G401 (cell line): ENCODE measurements around the gene ELANE. TPM values are rescaled to one million over a fixed set of nuclear protein-coding genes. Genes with fewer than 3 reads are reported as not detected.

ENCODE experiments used
- DNase-seq: peaks from one replicate; pipeline ENCODE4 v3.0.0-alpha.2; 2015; ENCODE audit warnings: low spot score
- in situ Hi-C: cut with HindIII; loops from 2 replicates; pipeline ENCODE4 v1.10.0; 2016; ENCODE audit warnings: low sequenced_read_pairs, mixed read lengths
- total RNA-seq: library from RNA; depleted of rRNA; stranded (reverse); fragments of >200 nt; shearing (Covaris generic); gene quantifications from 2 replicates; pipeline ENCODE4 v1.2.3, GENCODE V29; 2014

ELANE gene
- total RNA-seq, 1 experiment from 2014 or later: not detected

DNA sequence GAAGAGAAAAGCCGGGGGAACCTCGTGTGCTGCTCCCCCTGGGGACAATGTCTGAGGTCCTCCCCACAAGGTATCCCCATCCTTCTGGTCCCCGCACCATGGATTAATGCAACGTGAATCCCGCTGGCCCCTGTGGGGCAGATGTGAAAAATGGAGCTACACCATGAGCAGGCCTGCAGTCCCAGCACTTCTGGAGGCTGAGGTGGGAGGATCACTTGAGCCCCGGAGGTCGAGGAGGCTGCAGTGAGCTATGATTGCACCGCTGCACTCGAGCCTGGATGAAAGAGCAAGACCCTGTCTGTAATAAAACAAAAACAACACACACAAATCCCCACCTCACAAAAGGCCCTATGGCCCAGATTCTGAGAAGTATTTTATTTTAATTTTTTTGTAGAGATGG lies 6.2 kb downstream of the ELANE start:
- in situ Hi-C loops: no loop called here
- no peak for DNase-seq

- DNase-seq: no peak
- in situ Hi-C loops: no loop called here
These were observed 7.1 kb downstream of the ELANE start, which contains the start of gene CFD for GRCh38 chr19:858868-859843. Gene CFD (plus strand): TSS chr19:859664. CDS start chr19:859690, 26 bp downstream.

DNA sequence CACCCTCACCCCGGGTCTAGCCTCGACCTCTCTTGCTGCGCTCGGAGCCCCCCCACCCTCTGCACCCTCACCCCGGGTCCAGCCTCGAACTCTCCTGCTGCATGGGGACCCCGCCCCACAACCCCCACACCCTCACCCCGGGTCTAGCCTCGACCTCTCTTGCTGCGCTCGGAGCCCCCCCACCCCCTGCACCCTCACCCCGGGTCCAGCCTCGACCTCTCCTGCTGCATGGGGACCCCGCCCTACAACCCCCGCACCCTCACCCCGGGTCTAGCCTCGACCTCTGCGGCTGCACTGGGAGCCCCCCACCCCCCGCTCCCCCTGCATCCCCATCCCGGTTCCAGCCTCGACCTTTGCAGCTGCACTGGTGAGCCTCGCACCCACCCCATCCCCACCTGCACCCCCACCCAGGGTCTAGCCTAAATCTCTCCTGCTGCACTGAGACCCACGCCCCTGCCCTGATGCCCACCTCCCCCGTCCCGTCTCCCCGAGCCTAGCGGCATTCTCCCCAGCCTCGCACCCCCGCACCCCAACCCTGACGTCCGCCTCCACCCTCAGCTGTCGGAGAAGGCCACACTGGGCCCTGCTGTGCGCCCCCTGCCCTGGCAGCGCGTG lies 9.1 kb downstream of the ELANE start:
- no peak for DNase-seq
- in situ Hi-C loops: no loop called here

- DNase-seq: no peak
- in situ Hi-C loops: no loop called here
These were observed 9.9 kb downstream of the ELANE start for GRCh38 chr19:861756-862580.

DNA sequence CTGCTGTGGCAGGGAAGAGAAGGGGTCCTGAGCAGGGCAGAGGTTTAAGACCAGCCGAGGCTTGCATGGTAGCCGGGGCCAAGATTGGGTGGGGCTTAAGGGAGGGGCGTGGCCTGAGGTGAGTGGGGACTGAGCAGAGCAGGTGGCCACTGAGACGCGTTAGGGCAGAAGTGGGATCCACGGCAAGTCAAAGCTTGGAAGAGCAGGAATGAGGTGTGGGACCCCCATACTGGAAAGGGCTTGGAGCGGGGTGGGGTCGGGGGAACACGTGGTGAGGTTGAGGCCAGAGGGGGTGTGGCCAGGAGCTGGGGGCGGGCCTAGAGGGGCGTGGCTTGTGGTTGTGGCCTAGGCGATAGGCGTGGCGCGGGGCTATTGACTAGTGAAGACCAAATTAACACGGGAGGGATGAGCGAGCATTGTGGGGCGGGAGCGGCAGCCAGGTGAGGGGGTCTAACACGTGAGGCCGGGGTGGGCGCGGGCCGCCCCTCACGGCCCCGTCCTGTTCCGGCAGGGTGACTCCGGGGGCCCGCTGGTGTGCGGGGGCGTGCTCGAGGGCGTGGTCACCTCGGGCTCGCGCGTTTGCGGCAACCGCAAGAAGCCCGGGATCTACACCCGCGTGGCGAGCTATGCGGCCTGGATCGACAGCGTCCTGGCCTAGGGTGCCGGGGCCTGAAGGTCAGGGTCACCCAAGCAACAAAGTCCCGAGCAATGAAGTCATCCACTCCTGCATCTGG lies 10.6 kb downstream of the ELANE start:
- no peak for DNase-seq
- in situ Hi-C loops: no loop called here

DNA sequence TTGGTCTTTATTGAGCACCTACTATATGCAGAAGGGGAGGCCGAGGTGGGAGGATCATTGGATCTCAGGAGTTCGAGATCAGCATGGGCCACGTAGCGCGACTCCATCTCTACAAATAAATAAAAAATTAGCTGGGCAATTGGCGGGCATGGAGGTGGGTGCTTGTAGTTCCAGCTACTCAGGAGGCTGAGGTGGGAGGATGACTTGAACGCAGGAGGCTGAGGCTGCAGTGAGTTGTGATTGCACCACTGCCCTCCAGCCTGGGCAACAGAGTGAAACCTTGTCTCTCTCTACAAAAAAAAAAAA lies 11.2 kb downstream of the ELANE start:
- in situ Hi-C loops: no loop called here
- no peak for DNase-seq

GRCh38 chr19:866769-867300 lies 14.7 kb downstream of the ELANE start:
- in situ Hi-C loops: no loop called here
- DNase-seq: no peak

GRCh38 chr19:867301-867793 lies 15.2 kb downstream of the ELANE start:
- in situ Hi-C loops: no loop called here
- no peak for DNase-seq

- DNase-seq: no peak
- in situ Hi-C loops: no loop called here
These were observed 15.9 kb downstream of the ELANE start for GRCh38 chr19:867855-868457.

GRCh38 chr19:868458-869244 lies 16.5 kb downstream of the ELANE start:
- in situ Hi-C loops: no loop called here

GRCh38 chr19:869245-870177 lies 17.4 kb downstream of the ELANE start:
- peak; percentile 25 for DNase-seq
- in situ Hi-C loops: no loop called here

More at GRCh38 chr19:868458-869244, 16.5 kb downstream of the ELANE start:
- DNase-seq: no peak

GRCh38 chr19:870314-870713 lies 18.2 kb downstream of the ELANE start:
- no peak for DNase-seq
- in situ Hi-C loops: no loop called here

GRCh38 chr19:870963-871401 lies 18.9 kb downstream of the ELANE start:
- DNase-seq: peak; percentile 25
- in situ Hi-C loops: no loop called here

DNA sequence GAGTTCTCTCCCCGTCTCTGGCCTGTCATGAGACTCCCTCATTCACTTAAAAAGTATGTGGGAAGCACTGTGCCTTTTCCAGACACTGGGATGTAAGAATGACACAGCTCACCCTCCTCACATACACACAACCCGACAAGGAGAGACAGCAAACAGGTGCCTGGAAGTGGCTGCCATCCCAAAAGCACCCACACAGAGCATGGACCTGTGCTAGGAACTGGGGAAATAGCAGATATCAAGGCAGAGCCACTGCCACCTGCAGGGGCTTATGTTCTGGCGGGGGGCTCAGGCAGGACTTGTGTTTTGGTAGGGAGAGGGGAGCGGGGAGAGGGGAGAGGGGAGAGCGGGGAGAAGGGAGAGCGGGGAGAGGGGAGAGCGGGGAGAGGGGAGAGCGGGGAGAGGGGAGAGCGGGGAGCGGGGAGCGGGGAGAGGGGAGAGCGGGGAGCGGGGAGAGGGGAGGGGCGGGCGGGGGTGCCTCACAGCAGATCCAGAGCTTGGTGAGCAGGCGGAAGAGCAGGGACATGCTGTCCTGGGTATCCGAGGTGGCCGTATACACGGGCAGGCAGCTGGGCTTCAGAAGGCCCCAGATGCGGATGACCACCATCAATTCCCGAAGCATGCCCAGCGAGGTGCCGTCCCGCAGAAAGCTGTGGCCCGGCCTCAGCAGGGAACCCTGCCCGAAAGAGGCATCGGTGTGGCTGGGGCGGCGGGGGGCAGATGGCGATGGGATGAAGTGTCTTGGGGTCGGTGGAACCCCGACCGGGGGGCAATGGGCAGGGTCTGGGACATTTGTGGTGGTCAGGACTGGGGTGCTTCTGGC lies 19.6 kb downstream of the ELANE start:
- DNase-seq: peak; percentile 44

DNA sequence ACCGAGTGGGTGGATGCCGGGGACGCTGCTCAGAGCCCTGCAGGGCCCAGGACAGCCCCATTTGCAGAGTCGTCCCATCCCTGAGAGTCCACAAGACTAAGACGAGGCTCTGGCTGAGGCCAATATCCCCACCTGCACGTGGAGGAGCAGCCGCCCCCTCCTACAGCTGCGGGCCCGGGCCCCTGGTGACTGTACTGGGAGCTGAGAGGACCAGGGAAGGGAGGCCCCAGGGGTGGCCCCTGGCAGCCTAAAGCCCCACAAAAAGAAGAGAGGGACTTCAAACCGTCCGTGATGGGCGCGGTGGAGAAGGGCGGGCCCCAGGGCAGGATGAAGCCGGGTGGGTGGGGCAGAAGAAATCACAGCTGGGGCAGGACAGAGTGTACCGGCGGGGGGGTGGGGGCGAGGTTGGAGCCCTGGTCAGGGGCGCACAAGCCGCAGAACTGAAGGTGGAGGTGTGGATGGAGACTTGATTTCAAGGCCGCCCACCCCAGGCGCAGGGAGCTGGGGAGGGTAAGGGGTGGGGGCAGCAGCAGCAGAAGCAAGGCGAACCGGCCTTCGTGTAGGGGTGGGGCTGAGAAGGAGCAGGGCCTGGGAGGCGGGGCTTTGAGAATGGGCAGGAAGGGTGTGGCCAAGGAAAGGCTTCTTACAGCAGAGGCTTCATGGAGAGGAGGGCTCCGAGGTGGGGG lies 20.3 kb downstream of the ELANE start:
- in situ Hi-C loops: no loop called here
- DNase-seq: no peak

More for the DNA sequence above, 19.6 kb downstream of the ELANE start:
- in situ Hi-C loops: no loop called here
